Cardiac muscle cell (in vitro differentiated cells and primary cell): ENCODE data around the gene NAB1. TPM values are rescaled to one million over a fixed set of nuclear protein-coding genes. Genes with fewer than 3 reads are reported as not detected.
"Not testable (repeated sequence)": the region's sequence is repeated elsewhere in the genome, so short reads cannot be mapped to it uniquely, and the experiment has no call there.

Experiments
- DNase-seq, 2 donors: peaks; one replicate each; pipeline versions ENCODE4 v3.0.0 to v3.0.0-alpha.2; 2010 to 2017; ENCODE audit warnings: low read depth in 1 of 2, low spot score in 1 of 2
- H3K27ac ChIP-seq: fragments of 200-600 bp; sonication (generic); 2 replicates; pipeline ENCODE4 v1.5.1; 2016
- H3K27me3 ChIP-seq: fragments of 200-600 bp; sonication (generic); 2 replicates; pipeline ENCODE4 v1.6.0; 2016; ENCODE audit warnings: control low read depth
- H3K36me3 ChIP-seq: fragments of 200-600 bp; sonication (generic); 2 replicates; pipeline ENCODE4 v1.5.1; 2016; ENCODE audit warnings: control low read depth
- H3K4me1 ChIP-seq: fragments of 200-600 bp; sonication (generic); 2 replicates; pipeline ENCODE4 v1.8.1; 2017; ENCODE audit warnings: low read depth, mild to moderate bottlenecking, mixed run types
- H3K4me3 ChIP-seq: fragments of 200-600 bp; sonication (generic); 2 replicates; pipeline ENCODE4 v1.5.1; 2016; ENCODE audit warnings: mild to moderate bottlenecking
- H3K9me3 ChIP-seq: fragments of 200-600 bp; sonication (generic); 2 replicates; pipeline ENCODE4 v1.5.1; 2017; ENCODE audit warnings: low read depth, mild to moderate bottlenecking, control low read depth
- CTCF ChIP-seq: IDR thresholded peaks from 2 replicates; pipeline ENCODE4 v1.5.1; 2012; ENCODE audit warnings: low read depth, mild to moderate bottlenecking, low read length
- polyA plus RNA-seq: library from polyadenylated mRNA; unstranded; fragments of >200 nt; fragmentation: Nextera tagmentation; extraction: Ambion mirVana; gene quantifications from 2 replicates; pipeline ENCODE4 v1.2.1, GENCODE V29; 2016
- total RNA-seq: library from RNA; depleted of rRNA; stranded (reverse); fragments of >200 nt; gene quantifications from 2 replicates; pipeline ENCODE4 v1.2.3, GENCODE V29; 2016

NAB1 gene
- total and polyA plus RNA-seq, 2 experiments from 2014 or later: 10.0 to 50.7 TPM

GRCh38 chr2:190607014-190607597 is 41.8 kb upstream of the NAB1 start:
- no peak for TF ChIP-seq CTCF
- Histone ChIP-seq H3K9me3 (no peaks in the 10 kb centered on the region), H3K36me3 (no peaks in the 10 kb centered on the region), H3K27ac (peak overlapping the region; percentile 42), H3K27me3 (no peaks in the 10 kb centered on the region), H3K4me1 (peaks cover 20% of the 10 kb centered on the region), H3K4me3 (no peak overlapping the region)
- DNase-seq: peak; percentile 87 to 90

- Histone ChIP-seq H3K27me3 (no peaks in the 10 kb centered on the region), H3K36me3 (no peaks in the 10 kb centered on the region), H3K4me1 (peaks cover 20% of the 10 kb centered on the region), H3K4me3 (no peak overlapping the region), H3K27ac (no peak overlapping the region), H3K9me3 (no peaks in the 10 kb centered on the region)
- DNase-seq: peak in 1 of 2 donors; percentile 73
- no peak for TF ChIP-seq CTCF
Measured at GRCh38 chr2:190607657-190608357, 41.1 kb upstream of the NAB1 start.

- not testable (repeated sequence) for H3K9me3 ChIP-seq, H3K36me3 ChIP-seq, DNase-seq, H3K27ac ChIP-seq, H3K4me3 ChIP-seq, H3K27me3 ChIP-seq
- peaks cover 20% of the 10 kb centered on the region for H3K4me1 ChIP-seq
Measured at GRCh38 chr2:190608863-190609262, 40.0 kb upstream of the NAB1 start.

- H3K4me3 ChIP-seq, H3K27ac ChIP-seq, H3K9me3 ChIP-seq, H3K27me3 ChIP-seq, H3K36me3 ChIP-seq, DNase-seq: not testable (repeated sequence)
- H3K4me1 ChIP-seq: peaks cover 20% of the 10 kb centered on the region
Measured at GRCh38 chr2:190609397-190609796, 39.5 kb upstream of the NAB1 start.

GRCh38 chr2:190610528-190610927 is 38.4 kb upstream of the NAB1 start:
- H3K27me3 ChIP-seq, H3K36me3 ChIP-seq, DNase-seq, H3K9me3 ChIP-seq, H3K27ac ChIP-seq, H3K4me3 ChIP-seq: not testable (repeated sequence)
- peaks cover 18% of the 10 kb centered on the region for H3K4me1 ChIP-seq

GRCh38 chr2:190615555-190616200 is 33.2 kb upstream of the NAB1 start:
- Histone ChIP-seq H3K9me3 (no peaks in the 10 kb centered on the region), H3K27me3 (no peaks in the 10 kb centered on the region), H3K27ac (no peak overlapping the region), H3K36me3 (no peaks in the 10 kb centered on the region), H3K4me3 (no peak overlapping the region), H3K4me1 (peaks cover 9% of the 10 kb centered on the region)
- no peak for TF ChIP-seq CTCF
- peak in 1 of 2 donors; percentile 68 for DNase-seq

GRCh38 chr2:190618030-190618429 is 30.9 kb upstream of the NAB1 start:
- Histone ChIP-seq H3K27ac (no peak overlapping the region), H3K9me3 (no peaks in the 10 kb centered on the region), H3K4me3 (no peak overlapping the region), H3K27me3 (no peaks in the 10 kb centered on the region), H3K4me1 (peaks cover 9% of the 10 kb centered on the region), H3K36me3 (no peaks in the 10 kb centered on the region)
- no peak for TF ChIP-seq CTCF
- no peak for DNase-seq
